HL-60 (cell line): Measurements from ENCODE around the gene TACR2.

ENCODE experiments used
- GABPA ChIP-seq: IDR thresholded peaks from 2 replicates; pipeline ENCODE4 v1.6.1; 2012; ENCODE audit warnings: low read depth
- POLR2AphosphoS5 ChIP-seq: IDR thresholded peaks from 2 replicates; pipeline ENCODE4 v1.6.1; 2012; ENCODE audit warnings: low read depth
- TF ChIP-seq, protein P1 (sequence below): IDR thresholded peaks from one replicate; pipeline ENCODE4 v1.5.1; 2011; ENCODE audit warnings: low read length, control low read depth, inconsistent platforms; ENCODE audit not compliant: insufficient read depth
- TF ChIP-seq, protein P2 (sequence below): IDR thresholded peaks from 2 replicates; pipeline ENCODE4 v1.6.1; 2012; ENCODE audit warnings: low read depth; ENCODE audit not compliant: insufficient replicate concordance

GRCh38 chr10:69434926-69435325 lies 18.2 kb upstream of the TACR2 start:
- TF ChIP-seq, protein P1, sequence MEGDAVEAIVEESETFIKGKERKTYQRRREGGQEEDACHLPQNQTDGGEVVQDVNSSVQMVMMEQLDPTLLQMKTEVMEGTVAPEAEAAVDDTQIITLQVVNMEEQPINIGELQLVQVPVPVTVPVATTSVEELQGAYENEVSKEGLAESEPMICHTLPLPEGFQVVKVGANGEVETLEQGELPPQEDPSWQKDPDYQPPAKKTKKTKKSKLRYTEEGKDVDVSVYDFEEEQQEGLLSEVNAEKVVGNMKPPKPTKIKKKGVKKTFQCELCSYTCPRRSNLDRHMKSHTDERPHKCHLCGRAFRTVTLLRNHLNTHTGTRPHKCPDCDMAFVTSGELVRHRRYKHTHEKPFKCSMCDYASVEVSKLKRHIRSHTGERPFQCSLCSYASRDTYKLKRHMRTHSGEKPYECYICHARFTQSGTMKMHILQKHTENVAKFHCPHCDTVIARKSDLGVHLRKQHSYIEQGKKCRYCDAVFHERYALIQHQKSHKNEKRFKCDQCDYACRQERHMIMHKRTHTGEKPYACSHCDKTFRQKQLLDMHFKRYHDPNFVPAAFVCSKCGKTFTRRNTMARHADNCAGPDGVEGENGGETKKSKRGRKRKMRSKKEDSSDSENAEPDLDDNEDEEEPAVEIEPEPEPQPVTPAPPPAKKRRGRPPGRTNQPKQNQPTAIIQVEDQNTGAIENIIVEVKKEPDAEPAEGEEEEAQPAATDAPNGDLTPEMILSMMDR = no peak
- TF ChIP-seq GABPA = no peak
- TF ChIP-seq POLR2AphosphoS5 = no peak
- TF ChIP-seq, protein P2, sequence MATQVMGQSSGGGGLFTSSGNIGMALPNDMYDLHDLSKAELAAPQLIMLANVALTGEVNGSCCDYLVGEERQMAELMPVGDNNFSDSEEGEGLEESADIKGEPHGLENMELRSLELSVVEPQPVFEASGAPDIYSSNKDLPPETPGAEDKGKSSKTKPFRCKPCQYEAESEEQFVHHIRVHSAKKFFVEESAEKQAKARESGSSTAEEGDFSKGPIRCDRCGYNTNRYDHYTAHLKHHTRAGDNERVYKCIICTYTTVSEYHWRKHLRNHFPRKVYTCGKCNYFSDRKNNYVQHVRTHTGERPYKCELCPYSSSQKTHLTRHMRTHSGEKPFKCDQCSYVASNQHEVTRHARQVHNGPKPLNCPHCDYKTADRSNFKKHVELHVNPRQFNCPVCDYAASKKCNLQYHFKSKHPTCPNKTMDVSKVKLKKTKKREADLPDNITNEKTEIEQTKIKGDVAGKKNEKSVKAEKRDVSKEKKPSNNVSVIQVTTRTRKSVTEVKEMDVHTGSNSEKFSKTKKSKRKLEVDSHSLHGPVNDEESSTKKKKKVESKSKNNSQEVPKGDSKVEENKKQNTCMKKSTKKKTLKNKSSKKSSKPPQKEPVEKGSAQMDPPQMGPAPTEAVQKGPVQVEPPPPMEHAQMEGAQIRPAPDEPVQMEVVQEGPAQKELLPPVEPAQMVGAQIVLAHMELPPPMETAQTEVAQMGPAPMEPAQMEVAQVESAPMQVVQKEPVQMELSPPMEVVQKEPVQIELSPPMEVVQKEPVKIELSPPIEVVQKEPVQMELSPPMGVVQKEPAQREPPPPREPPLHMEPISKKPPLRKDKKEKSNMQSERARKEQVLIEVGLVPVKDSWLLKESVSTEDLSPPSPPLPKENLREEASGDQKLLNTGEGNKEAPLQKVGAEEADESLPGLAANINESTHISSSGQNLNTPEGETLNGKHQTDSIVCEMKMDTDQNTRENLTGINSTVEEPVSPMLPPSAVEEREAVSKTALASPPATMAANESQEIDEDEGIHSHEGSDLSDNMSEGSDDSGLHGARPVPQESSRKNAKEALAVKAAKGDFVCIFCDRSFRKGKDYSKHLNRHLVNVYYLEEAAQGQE = no peak
